ENCODE measurements around the gene REG1A.

REG1A gene

GRCh38 chr2:79120194-79120713, at the start of gene REG1A:
Gene REG1A (plus strand): TSS chr2:79120488. CDS start chr2:79120862, 374 bp downstream.
- no peak for DNase-seq (ENCODE audit: low spot score)

GRCh38 chr2:79071078-79071477, 49.2 kb upstream of the REG1A start:
- no peak for DNase-seq (ENCODE audit: low spot score)

- DNase-seq (ENCODE audit: low spot score) = no peak
Measured at GRCh38 chr2:79082987-79083386, 37.3 kb upstream of the REG1A start.

GRCh38 chr2:79083597-79084251, 36.6 kb upstream of the REG1A start:
- DNase-seq (ENCODE audit: low spot score) = no peak

- DNase-seq (ENCODE audit: low spot score) = no peak
Measured at GRCh38 chr2:79084495-79085135, 35.7 kb upstream of the REG1A start.

GRCh38 chr2:79085382-79085781, 34.9 kb upstream of the REG1A start:
- no peak for DNase-seq (ENCODE audit: low spot score)

GRCh38 chr2:79086255-79086654, 34.0 kb upstream of the REG1A start:
- DNase-seq (ENCODE audit: low spot score) = no peak

- DNase-seq (ENCODE audit: low spot score) = no peak
Measured at GRCh38 chr2:79087785-79088364, 32.4 kb upstream of the REG1A start, which contains the start of gene REG1B. Gene REG1B (minus strand): TSS chr2:79087993. CDS start chr2:79087612, 381 bp downstream.

GRCh38 chr2:79090693-79091092, 29.6 kb upstream of the REG1A start:
- no peak for DNase-seq (ENCODE audit: low spot score)

- DNase-seq (ENCODE audit: low spot score) = no peak
Measured at GRCh38 chr2:79097843-79098242, 22.4 kb upstream of the REG1A start.

- DNase-seq (ENCODE audit: low spot score) = no peak
Measured at GRCh38 chr2:79099140-79099686, 21.1 kb upstream of the REG1A start.

- no peak for DNase-seq (ENCODE audit: low spot score)
Measured at GRCh38 chr2:79100285-79100684, 20.0 kb upstream of the REG1A start.

- no peak for DNase-seq (ENCODE audit: low spot score)
Measured at GRCh38 chr2:79101024-79101423, 19.3 kb upstream of the REG1A start.

GRCh38 chr2:79103214-79103613, 17.1 kb upstream of the REG1A start:
- DNase-seq (ENCODE audit: low spot score) = no peak

- DNase-seq (ENCODE audit: low spot score) = no peak
Measured at GRCh38 chr2:79105259-79105658, 15.0 kb upstream of the REG1A start.

GRCh38 chr2:79112269-79112668, 8.0 kb upstream of the REG1A start:
- DNase-seq (ENCODE audit: low spot score) = no peak

- no peak for DNase-seq (ENCODE audit: low spot score)
Measured at GRCh38 chr2:79114797-79115494, 5.3 kb upstream of the REG1A start.

GRCh38 chr2:79116997-79117928, 3.0 kb upstream of the REG1A start:
- no peak for DNase-seq (ENCODE audit: low spot score)

- DNase-seq (ENCODE audit: low spot score) = no peak
Measured at GRCh38 chr2:79122676-79123075, 2.4 kb downstream of the REG1A start.

- DNase-seq (ENCODE audit: low spot score) = no peak
Measured at GRCh38 chr2:79124907-79125720, 4.8 kb downstream of the REG1A start.

- no peak for DNase-seq (ENCODE audit: low spot score)
Measured at GRCh38 chr2:79125721-79125985, 5.4 kb downstream of the REG1A start.
